K562 (cell line): ENCODE measurements around the gene TRAF5. TPM values are rescaled to one million over a fixed set of nuclear protein-coding genes. Genes with fewer than 3 reads are reported as not detected.

ENCODE experiments used
- ATAC-seq: fragments of 200-7000 bp; cut with Tn5 transposase; 3 replicates; pipeline ENCODE4 v1.9.1; 2020; ENCODE audit warnings: moderate library complexity
- BruUV-seq: library from RNA; stranded (reverse); fragments of 400-500 nt; replicated peaks from 2 replicates; lab custom pipeline; 2021; lab: Mats Ljungman, UMichigan
- CTCF ChIA-PET: fragments of 300-600 bp; formaldehyde crosslinking; extraction: SDS; loops from one replicate; lab custom pipeline; 2021; ENCODE audit warnings: low intra/inter-chr PET ratio; lab: Yijun Ruan, JAX
- POLR2A ChIA-PET: fragments of 300-600, 350-650 bp; sonication (Branson Sonifier 250); formaldehyde crosslinking; extraction: SDS; loops from one replicate; lab custom pipeline; 2021; ENCODE audit warnings: antibody characterized with exemption, inconsistent platforms; lab: Yijun Ruan, JAX
- DNase-seq, 4 experiments: peaks; one replicate each; pipeline versions ENCODE4 v3.0.0 to v3.0.0-alpha.2; 2011 to 2018; ENCODE audit warnings: low spot score in 3 of 4, mixed read lengths in 3 of 4; ENCODE audit errors: extremely low read depth in 1 of 4
- FAIRE-seq: peaks from 2 replicates; lab custom pipeline; 2011; peaks lifted over from hg19 to GRCh38; lab: Jason Lieb, UNC
- H2AFZ ChIP-seq: 2 replicates; pipeline ENCODE4 v1.6.0; 2011; ENCODE audit warnings: low read depth, low read length, control low read depth, inconsistent platforms
- H3K27ac ChIP-seq: fragments of 200-600 bp; 3 replicates; pipeline ENCODE4 v1.8.0; 2011; ENCODE audit warnings: low read depth, mild to moderate bottlenecking, control low read depth, inconsistent platforms, low read length, moderate library complexity, mixed read lengths; ENCODE audit errors: extremely low read depth
- H3K27me3 ChIP-seq, 2 experiments: fragments of 300-600 bp in 1 of 2; 2 replicates in 1 of 2; 3 replicates in 1 of 2; pipeline versions ENCODE4 v1.6.0 to v1.8.0; 2011; ENCODE audit warnings: inconsistent platforms in 2 of 2, low read length in 2 of 2, mild to moderate bottlenecking in 1 of 2, mixed read lengths in 1 of 2, moderate library complexity in 1 of 2; ENCODE audit not compliant: control insufficient read depth in 2 of 2, insufficient read depth in 2 of 2
- H3K36me3 ChIP-seq: fragments of 300-600 bp; 3 replicates; pipeline ENCODE4 v1.8.0; 2011; ENCODE audit warnings: mild to moderate bottlenecking, low read length, inconsistent platforms; ENCODE audit not compliant: control insufficient read depth, insufficient read depth
- H3K4me1 ChIP-seq, 2 experiments: fragments of 200-600 bp in 1 of 2; replicated peaks in 1 of 2; 2 replicates in 1 of 2; 3 replicates in 1 of 2; pipeline versions ENCODE4 v1.5.1 to v1.8.0; 2011; ENCODE audit warnings: inconsistent platforms in 2 of 2, low read length in 2 of 2, mild to moderate bottlenecking in 1 of 2, mixed read lengths in 1 of 2, moderate library complexity in 1 of 2; ENCODE audit not compliant: control insufficient read depth in 2 of 2, insufficient read depth in 2 of 2
- H3K4me2 ChIP-seq: 2 replicates; pipeline ENCODE4 v1.6.1; 2011; ENCODE audit warnings: low read length, control low read depth, inconsistent platforms, mixed read lengths; ENCODE audit not compliant: insufficient read depth
- H3K4me3 ChIP-seq: fragments of 200-600 bp; sonication (generic), shearing (Covaris generic); 2 replicates; pipeline ENCODE4 v1.5.1; 2016; ENCODE audit warnings: control low read depth, inconsistent platforms
- H3K79me2 ChIP-seq: fragments of 200-600 bp; 3 replicates; pipeline ENCODE4 v1.8.0; 2011; ENCODE audit warnings: low read length, inconsistent platforms; ENCODE audit not compliant: control insufficient read depth, insufficient read depth
- H3K9ac ChIP-seq, 2 experiments: 2 replicates each; pipeline versions ENCODE4 v1.6.0 to v1.6.1; 2011; ENCODE audit warnings: low read depth in 2 of 2, low read length in 2 of 2, control low read depth in 1 of 2, inconsistent platforms in 1 of 2, mild to moderate bottlenecking in 1 of 2, mixed read lengths in 1 of 2; ENCODE audit not compliant: insufficient read depth in 1 of 2
- H3K9me1 ChIP-seq: one replicate; pipeline ENCODE4 v1.6.0; 2011; ENCODE audit warnings: inconsistent platforms, mild to moderate bottlenecking, low read length, moderate library complexity; ENCODE audit not compliant: control insufficient read depth, insufficient read depth
- H3K9me3 ChIP-seq: replicated peaks from 2 replicates; pipeline ENCODE4 v1.5.1; 2011; ENCODE audit warnings: low read depth, low read length, inconsistent platforms; ENCODE audit not compliant: control insufficient read depth, insufficient read depth
- H4K20me1 ChIP-seq: replicated peaks from 2 replicates; pipeline ENCODE4 v1.6.1; 2011; ENCODE audit warnings: low read length, inconsistent platforms, mixed read lengths; ENCODE audit not compliant: control insufficient read depth, insufficient read depth
- ATF6 ChIP-seq: sonication (generic); formaldehyde crosslinking; IDR thresholded peaks from 2 replicates; pipeline ENCODE4 v1.4.0; 2020; ENCODE audit warnings: mild to moderate bottlenecking, missing genetic modification reagents
- BDP1 ChIP-seq: IDR thresholded peaks from 3 replicates; pipeline ENCODE4 v1.6.1; 2011; ENCODE audit not compliant: insufficient read length, insufficient read depth
- CBFA2T3 ChIP-seq: fragments of 450-650 bp; IDR thresholded peaks from 2 replicates; pipeline ENCODE4 v1.6.1; 2017
- CXXC5 ChIP-seq: fragments of 250-450 bp; sonication (Bioruptor Pico); IDR thresholded peaks from 2 replicates; pipeline ENCODE4 v1.8.0; 2022; ENCODE audit warnings: inconsistent platforms, mild to moderate bottlenecking, moderate library complexity
- ETV1 ChIP-seq: fragments of 450-650 bp; conservative IDR thresholded peaks from 2 replicates; pipeline ENCODE4 v1.6.1; 2016; ENCODE audit warnings: missing genetic modification characterization, control low read depth, low read depth, missing compliant biosample characterization
- FUS ChIP-seq: fragments of 200-400 bp; formaldehyde crosslinking; optimal IDR thresholded peaks from 2 replicates; pipeline ENCODE3; 2017; ENCODE audit warnings: low read depth, low read length
- HBP1 ChIP-seq: fragments of 450-650 bp; formaldehyde crosslinking; IDR thresholded peaks from 2 replicates; pipeline ENCODE4 v1.4.0; 2022; ENCODE audit warnings: missing genetic modification characterization
- HMG20B ChIP-seq: fragments of 250-450 bp; sonication (Bioruptor Pico); IDR thresholded peaks from 2 replicates; pipeline ENCODE4 v1.5.0; 2021; ENCODE audit warnings: mild to moderate bottlenecking
- JUND ChIP-seq, 2 experiments: IDR thresholded peaks; 2 replicates in 1 of 2; 3 replicates in 1 of 2; pipeline ENCODE4 v1.6.1; 2011; ENCODE audit warnings: borderline replicate concordance in 2 of 2, low read depth in 2 of 2, low read length in 2 of 2, improper control_type of control experiment in 1 of 2, missing biosample characterization in 1 of 2, missing genetic modification characterization in 1 of 2, missing genetic modification reagents in 1 of 2
- MITF ChIP-seq: IDR thresholded peaks from 2 replicates; pipeline ENCODE4 v1.6.1; 2014; ENCODE audit warnings: antibody characterized with exemption
- NFATC3 ChIP-seq: fragments of 450-650 bp; IDR thresholded peaks from 2 replicates; pipeline ENCODE4 v1.6.1; 2017; ENCODE audit warnings: mild to moderate bottlenecking
- NR2F6 ChIP-seq: fragments of 450-650 bp; formaldehyde crosslinking; IDR thresholded peaks from 2 replicates; pipeline ENCODE4 v1.4.0; 2020; ENCODE audit warnings: mild to moderate bottlenecking
- PURB ChIP-seq: sonication (generic); formaldehyde crosslinking; IDR thresholded peaks from 2 replicates; pipeline ENCODE4 v1.9.0; 2021; ENCODE audit warnings: low read depth, mild to moderate bottlenecking, missing genetic modification reagents
- SIRT6 ChIP-seq: IDR thresholded peaks from one replicate; pipeline ENCODE4 v1.6.1; 2012; ENCODE audit warnings: low read depth, mild to moderate bottlenecking, control low read depth, inconsistent platforms, low read length, moderate library complexity
- SMARCA4 ChIP-seq: fragments of 450-650 bp; IDR thresholded peaks from 2 replicates; pipeline ENCODE4 v1.6.1; 2016
- SOX6 ChIP-seq: fragments of 450-650 bp; IDR thresholded peaks from 2 replicates; pipeline ENCODE4 v1.6.1; 2014; ENCODE audit warnings: mild to moderate bottlenecking
- TEAD4 ChIP-seq, 2 experiments: sonication (generic) in 1 of 2; formaldehyde crosslinking in 1 of 2; IDR thresholded peaks; 2 replicates each; pipeline versions ENCODE4 v1.6.1 to v1.8.0; 2012 to 2022; ENCODE audit warnings: borderline replicate concordance in 1 of 2, inconsistent platforms in 1 of 2, low read length in 1 of 2, mild to moderate bottlenecking in 1 of 2, missing genetic modification reagents in 1 of 2
- ZNF436 ChIP-seq: fragments of 250-450, 450-650 bp; sonication (Bioruptor Pico); formaldehyde crosslinking; IDR thresholded peaks from 2 replicates; pipeline ENCODE4 v1.7.0; 2020; ENCODE audit warnings: mild to moderate bottlenecking
- ZNF644 ChIP-seq: fragments of 200-800 bp; sonication (Bioruptor generic); IDR thresholded peaks from 2 replicates; pipeline ENCODE4 v1.6.1; 2016; ENCODE audit warnings: low read depth, missing genetic modification characterization, missing compliant biosample characterization
- WGBS: fragments of 100-300 bp; shearing (Covaris generic); methylation state at CpG from one replicate; pipeline ENCODE4 v1.1.6; 2016; ENCODE audit warnings: low coverage, mixed read lengths; ENCODE audit not compliant: insufficient coverage; ENCODE audit errors: missing lambda C conversion rate; 5-methylcytosine and 5-hydroxymethylcytosine counted together
- in situ Hi-C: fragments of 300-500 bp; cut with MboI; formaldehyde crosslinking; loops from 4 replicates; pipeline ENCODE4 v1.15.0; 2018; ENCODE audit warnings: inconsistent platforms, mixed read lengths
- intact Hi-C: fragments of 100-400 bp; cut with micrococcal nuclease; formaldehyde crosslinking; loops from 2 replicates; pipeline ENCODE4 v1.14.2; 2022
- polyA plus RNA-seq, 8 experiments: library from polyadenylated mRNA; depleted of rRNA in 4 of 8; stranded (reverse) in 5 of 8; unstranded in 3 of 8; fragments of >200 nt; fragmentation: Nextera tagmentation in 2 of 8; fragmentation: Illumina TruSeq in 1 of 8; extraction: Ambion mirVana in 2 of 8; extraction: Trizol in 1 of 8; gene quantifications; 2 replicates each; pipeline versions ENCODE4 v1.2.1 to v1.2.3, GENCODE V29; 2011 to 2014; ENCODE audit warnings: inconsistent platforms in 1 of 8, missing spikeins in 1 of 8
- total RNA-seq, 7 experiments: library from RNA; depleted of rRNA in 6 of 7; stranded (reverse); fragments of >200 nt in 6 of 7; fragmentation: Illumina TruSeq in 2 of 7; extraction: Trizol in 2 of 7; gene quantifications; 2 replicates each; pipeline versions ENCODE4 v1.2.1 to v1.2.3, GENCODE V29; 2011 to 2021; ENCODE audit warnings: low replicate concordance in 1 of 7

Gene TRAF5
- total and polyA plus RNA-seq, 9 of the 15 experiments (the other 6 are each of a cell fraction or from before 2014, with no cell fraction given), result 2.0 to 9.3 (median 5.3) TPM

GRCh38 chr1:211309617-211310016, 17.0 kb upstream of the TRAF5 start:
- peaks cover 0 to 6% of the 10 kb centered on the region in 2 experiments; a peak in 2 of 5 replicates for H3K4me1 ChIP-seq
- ChIA-PET POLR2A (interaction anchor here (0.6 to 1.8 kb wide), 7 partner anchors 9 to 52 kb away, joined by 3 to 6 read pairs (median 4); no protein-coding TSS in a partner anchor), CTCF (no interaction called here)
- no peak overlapping the region for H3K4me2 ChIP-seq
- peak; percentile 95 for ATAC-seq
- no peak overlapping the region for H3K9ac ChIP-seq
- in situ Hi-C loops (no loop called here), intact Hi-C loops (no loop called here)
- 1% methylated on average over 3 of the region's 3 CpGs for WGBS
- H2AFZ ChIP-seq, result no peak overlapping the region; the same call in 1 of the 2 replicates
- H3K9me3 ChIP-seq, result no peaks in the 10 kb centered on the region
- H3K79me2 ChIP-seq, result no peaks in the 10 kb centered on the region
- DNase-seq, result peak; percentile 48 to 83 (median 69)
- FAIRE-seq, result peak; percentile 94
- BruUV-seq, result no TSS peak
- no peaks in the 10 kb centered on the region for H3K9me1 ChIP-seq
- no peak overlapping the region for H3K4me3 ChIP-seq
- H3K27me3 ChIP-seq, result no peaks in the 10 kb centered on the region
- peaks cover 49% of the 10 kb centered on the region for H3K36me3 ChIP-seq
- peak overlapping the region; percentile 13; the same call in 1 of the 3 replicates for H3K27ac ChIP-seq
- no peaks in the 10 kb centered on the region for H4K20me1 ChIP-seq
- TF ChIP-seq TEAD4 (IDR thresholded peaks at IDR 0.05; ENCODE audit: low read length) (peak; percentile 46), TEAD4 (CRISPR knock-in tag; IDR thresholded peaks at IDR 0.05; ENCODE audit: borderline replicate concordance) (no peak), NFATC3 (no peak; the same call in 1 of the 2 replicates), ETV1 (tag) (0 out of 2 replicates have a peak, but pooled peaks have one; percentile 24), JUND (IDR thresholded peaks at IDR 0.05; ENCODE audit: borderline replicate concordance, low read depth, low read length) (peak; percentile 26; the same call in 1 of the 2 replicates), JUND (tag; IDR thresholded peaks at IDR 0.05; ENCODE audit: borderline replicate concordance, low read depth, low read length) (no peak), PURB (CRISPR knock-in tag) (no peak), BDP1 (no peak), CBFA2T3 (peak; percentile 76), ZNF436 (no peak), CXXC5 (CRISPR knock-in tag) (peak; percentile 42; the same call in 1 of the 2 replicates), NR2F6 (no peak), ATF6 (CRISPR knock-in tag) (no peak), HBP1 (CRISPR knock-in tag) (no peak), SMARCA4 (peak; percentile 64; the same call in 1 of the 2 replicates), SIRT6 (no peak), FUS (no peak), SOX6 (peak; percentile 32; the same call in 1 of the 2 replicates), MITF (no peak), ZNF644 (tag) (no peak), HMG20B (CRISPR knock-in tag) (no peak)
